Keratinocyte (primary cell): ENCODE measurements around the gene CADM2. TPM values are rescaled to one million over a fixed set of nuclear protein-coding genes. Genes with fewer than 3 reads are reported as not detected.

Experiments used
- DNase-seq: peaks from one replicate; pipeline ENCODE4 v3.0.0-alpha.2; 2011; ENCODE audit warnings: low read depth, missing footprints, low spot score
- FAIRE-seq: peaks from 2 replicates; lab custom pipeline; 2011; peaks lifted over from hg19 to GRCh38; lab: Jason Lieb, UNC
- H2AFZ ChIP-seq: 2 replicates; pipeline ENCODE4 v1.6.0; 2012; ENCODE audit warnings: low read length, control low read depth, inconsistent platforms; ENCODE audit not compliant: control insufficient read depth
- H3K27ac ChIP-seq: 2 replicates; pipeline ENCODE4 v1.5.1; 2011; ENCODE audit warnings: low read length; ENCODE audit not compliant: control insufficient read depth, insufficient read depth
- H3K27me3 ChIP-seq: 3 replicates; pipeline ENCODE4 v1.6.0; 2011; ENCODE audit warnings: low read length; ENCODE audit not compliant: control insufficient read depth, insufficient read depth; ENCODE audit errors: extremely low read depth
- H3K36me3 ChIP-seq, 2 experiments: 2 replicates in 1 of 2; 3 replicates in 1 of 2; pipeline ENCODE4 v1.5.1; 2011; ENCODE audit warnings: low read length in 2 of 2, mild to moderate bottlenecking in 1 of 2; ENCODE audit not compliant: control insufficient read depth in 2 of 2, insufficient read depth in 2 of 2; ENCODE audit errors: extremely low read depth in 1 of 2
- H3K4me1 ChIP-seq: 3 replicates; pipeline ENCODE4 v1.5.1; 2011; ENCODE audit warnings: low read length; ENCODE audit not compliant: control insufficient read depth, insufficient read depth; ENCODE audit errors: extremely low read depth
- H3K4me2 ChIP-seq: 3 replicates; pipeline ENCODE4 v1.6.0; 2011; ENCODE audit warnings: low read depth, low read length; ENCODE audit not compliant: control insufficient read depth, insufficient read depth; ENCODE audit errors: extremely low read depth
- H3K4me3 ChIP-seq, 3 experiments: fragments of 200-600 bp in 1 of 3; sonication (generic) in 1 of 3; 2 replicates in 2 of 3; 3 replicates in 1 of 3; pipeline ENCODE4 v1.5.1; 2011 to 2016; ENCODE audit warnings: low read length in 3 of 3, mild to moderate bottlenecking in 3 of 3, control low read depth in 2 of 3, inconsistent platforms in 1 of 3, low read depth in 1 of 3, mixed read lengths in 1 of 3, mixed run types in 1 of 3, moderate library complexity in 1 of 3; ENCODE audit not compliant: control insufficient read depth in 2 of 3, insufficient read depth in 2 of 3; ENCODE audit errors: extremely low read depth in 1 of 3
- H3K79me2 ChIP-seq: 2 replicates; pipeline ENCODE4 v1.6.0; 2012; ENCODE audit warnings: low read length; ENCODE audit not compliant: control insufficient read depth, insufficient read depth
- H3K9ac ChIP-seq: 3 replicates; pipeline ENCODE4 v1.6.0; 2011; ENCODE audit warnings: low read length; ENCODE audit not compliant: control insufficient read depth, insufficient read depth; ENCODE audit errors: extremely low read depth
- H3K9me1 ChIP-seq: 3 replicates; pipeline ENCODE4 v1.6.0; 2011; ENCODE audit warnings: low read length; ENCODE audit not compliant: control insufficient read depth, insufficient read depth; ENCODE audit errors: extremely low read depth
- H3K9me3 ChIP-seq: 2 replicates; pipeline ENCODE4 v1.5.1; 2012; ENCODE audit warnings: low read depth, low read length; ENCODE audit not compliant: control insufficient read depth
- H4K20me1 ChIP-seq: 3 replicates; pipeline ENCODE4 v1.6.0; 2011; ENCODE audit warnings: low read length; ENCODE audit not compliant: control insufficient read depth, insufficient read depth; ENCODE audit errors: extremely low read depth
- CTCF ChIP-seq, 3 experiments: IDR thresholded peaks in 1 of 3; conservative IDR thresholded peaks in 1 of 3; optimal IDR thresholded peaks in 1 of 3; 2 replicates in 2 of 3; 3 replicates in 1 of 3; pipeline versions ENCODE3 to v1.5.1; 2011; ENCODE audit warnings: low read length in 3 of 3, mild to moderate bottlenecking in 3 of 3, moderate library complexity in 2 of 3, control low read depth in 1 of 3, inconsistent platforms in 1 of 3; ENCODE audit not compliant: insufficient read depth in 2 of 3; ENCODE audit errors: extremely low read depth in 1 of 3
- EZH2 ChIP-seq: IDR thresholded peaks from one replicate; pipeline ENCODE4 v1.6.1; 2012; ENCODE audit warnings: inconsistent platforms, mild to moderate bottlenecking, low read length, moderate library complexity
- dilution Hi-C: fragments of 300-500 bp; cut with MboI; formaldehyde crosslinking; loops from one replicate; pipeline ENCODE4 v1.7.0; 2020; ENCODE audit warnings: low sequenced_read_pairs; ENCODE audit not compliant: extremely low pct_ligation_motif_present
- polyA plus RNA-seq, 5 experiments: library from polyadenylated mRNA; depleted of rRNA in 3 of 5; stranded (reverse) in 3 of 5; stranded (forward) in 1 of 5; unstranded in 1 of 5; fragments of >200 nt; gene quantifications; 1 replicate in 1 of 5; 2 replicates in 3 of 5; 3 replicates in 1 of 5; pipeline versions ENCODE4 v1.2.1 to v1.2.3, GENCODE V29; 2011 to 2012; ENCODE audit warnings: missing spikeins in 2 of 5, low read depth in 1 of 5, low replicate concordance in 1 of 5

The CADM2 gene
- polyA plus RNA-seq, 1 donor (not counting 4 experiments of a cell fraction or from before 2014, with no cell fraction given): not detected

- Histone ChIP-seq H3K9ac (no peak overlapping the region), H3K4me3 (no peak overlapping the region), H3K27me3 (no peaks in the 10 kb centered on the region), H3K79me2 (no peaks in the 10 kb centered on the region), H3K4me2 (no peak overlapping the region), H3K9me3 (no peaks in the 10 kb centered on the region), H3K4me1 (no peaks in the 10 kb centered on the region), H2AFZ (no peak overlapping the region), H3K9me1 (no peaks in the 10 kb centered on the region), H3K27ac (no peak overlapping the region), H4K20me1 (no peaks in the 10 kb centered on the region), H3K36me3 (no peaks in the 10 kb centered on the region)
- dilution Hi-C loops: no loop called here
- TF ChIP-seq CTCF (optimal IDR thresholded peaks at IDR 0.05 in 1 of 3, IDR thresholded peaks at IDR 0.05 in 1 of 3, conservative IDR thresholded peaks at IDR 0.05 in 1 of 3; ENCODE audit: extremely low read depth in 1 of 3, insufficient read depth in 2 of 3, low read length in 3 of 3): no peak
- no peak for TF ChIP-seq EZH2
- FAIRE-seq: no peak
- no peak for DNase-seq
These were observed 557.4 kb downstream of the CADM2 start for GRCh38 chr3:85516146-85516545.

- H3K9me1 ChIP-seq: no peaks in the 10 kb centered on the region
- no peak overlapping the region for H3K4me3 ChIP-seq
- no peaks in the 10 kb centered on the region for H3K27me3 ChIP-seq
- H4K20me1 ChIP-seq: no peaks in the 10 kb centered on the region
- H3K9me3 ChIP-seq: no peaks in the 10 kb centered on the region
- FAIRE-seq (no peak), DNase-seq (no peak)
- no peak overlapping the region for H3K9ac ChIP-seq
- H2AFZ ChIP-seq: no peak overlapping the region
- no peaks in the 10 kb centered on the region for H3K4me1 ChIP-seq
- no peak overlapping the region for H3K4me2 ChIP-seq
- H3K36me3 ChIP-seq: no peaks in the 10 kb centered on the region
- dilution Hi-C loops: no loop called here
- no peaks in the 10 kb centered on the region for H3K79me2 ChIP-seq
- H3K27ac ChIP-seq: no peak overlapping the region
- TF ChIP-seq CTCF (optimal IDR thresholded peaks at IDR 0.05 in 1 of 3, IDR thresholded peaks at IDR 0.05 in 1 of 3, conservative IDR thresholded peaks at IDR 0.05 in 1 of 3; ENCODE audit: extremely low read depth in 1 of 3, insufficient read depth in 2 of 3, low read length in 3 of 3) (no peak), EZH2 (no peak)
These were observed 565.3 kb downstream of the CADM2 start for GRCh38 chr3:85524104-85524503.
